B cell (primary cell): ENCODE data around the gene SLC25A38. TPM values are rescaled to one million over a fixed set of nuclear protein-coding genes. Genes with fewer than 3 reads are reported as not detected.

Experiments
- ATAC-seq: fragments of 200-7000 bp; cut with Tn5 transposase; one replicate; pipeline ENCODE4 v1.10.0; 2021; ENCODE audit warnings: low read depth, mild to moderate bottlenecking, moderate number of reproducible peaks, moderate library complexity
- CTCF ChIA-PET: fragments of 350-600 bp; sonication (Branson Sonifier 250); formaldehyde crosslinking; loops from one replicate; lab custom pipeline; 2021; ENCODE audit warnings: antibody characterized with exemption, inconsistent platforms; lab: Charles Lee
- POLR2A ChIA-PET: fragments of 350-600 bp; sonication (Branson Sonifier 250); formaldehyde crosslinking; loops from one replicate; lab custom pipeline; 2021; ENCODE audit warnings: antibody characterized with exemption; lab: Charles Lee
- DNase-seq: peaks from one replicate; pipeline ENCODE4 v3.0.0; 2013
- H2AFZ ChIP-seq: 2 replicates; pipeline ENCODE4 v1.6.1; 2012; ENCODE audit warnings: mild to moderate bottlenecking, low read depth, low read length; ENCODE audit not compliant: insufficient read depth, poor library complexity, severe bottlenecking
- H3K27ac ChIP-seq, 2 donors: 1 replicate in 1 of 2; 2 replicates in 1 of 2; pipeline ENCODE4 v1.5.1; 2012 to 2013; ENCODE audit warnings: low read length in 2 of 2, mild to moderate bottlenecking in 2 of 2, moderate library complexity in 1 of 2
- H3K27me3 ChIP-seq, 4 experiments: fragments of 200-600 bp in 1 of 4; sonication (generic) in 1 of 4; replicated peaks in 1 of 4; 1 replicate in 2 of 4; 2 replicates in 2 of 4; pipeline versions ENCODE4 v1.6.1 to v1.7.0; 2013 to 2016; ENCODE audit warnings: low read length in 3 of 4, mild to moderate bottlenecking in 2 of 4, mixed read lengths in 1 of 4, moderate library complexity in 1 of 4; ENCODE audit not compliant: insufficient read depth in 4 of 4, control insufficient read depth in 3 of 4; ENCODE audit errors: control extremely low read depth in 1 of 4
- H3K36me3 ChIP-seq, 2 experiments: replicated peaks in 1 of 2; 1 replicate in 1 of 2; 2 replicates in 1 of 2; pipeline versions ENCODE4 v1.6.1 to v1.7.1; 2013; ENCODE audit warnings: low read length in 1 of 2; ENCODE audit not compliant: insufficient read depth in 2 of 2, control insufficient read depth in 1 of 2; ENCODE audit errors: control extremely low read depth in 1 of 2, extremely low read depth in 1 of 2
- H3K4me1 ChIP-seq, 2 donors: fragments of 200-600 bp in 1 of 2; sonication (generic) in 1 of 2; 1 replicate in 1 of 2; 2 replicates in 1 of 2; pipeline versions ENCODE4 v1.5.1 to v1.6.1; 2013 to 2017; ENCODE audit warnings: low read length in 2 of 2; ENCODE audit not compliant: control insufficient read depth in 2 of 2, insufficient read depth in 2 of 2
- H3K4me2 ChIP-seq: replicated peaks from 2 replicates; pipeline ENCODE3; 2012; ENCODE audit warnings: mild to moderate bottlenecking, low read depth, low read length; ENCODE audit not compliant: poor library complexity, severe bottlenecking
- H3K4me3 ChIP-seq, 5 experiments: fragments of 200-600 bp in 1 of 5; sonication (generic) in 1 of 5; 1 replicate in 3 of 5; 2 replicates in 2 of 5; pipeline versions ENCODE4 v1.5.1 to v1.7.0; 2011 to 2016; ENCODE audit warnings: low read length in 4 of 5, mild to moderate bottlenecking in 4 of 5, low read depth in 2 of 5, control low read depth in 1 of 5, moderate library complexity in 1 of 5; ENCODE audit not compliant: insufficient read depth in 1 of 5; ENCODE audit errors: control extremely low read depth in 1 of 5, extremely low read depth in 1 of 5
- H3K79me2 ChIP-seq: fragments of 200-600 bp; sonication (generic); one replicate; pipeline ENCODE4 v1.6.0; 2016; ENCODE audit warnings: low read length; ENCODE audit not compliant: control insufficient read depth, insufficient read depth
- H3K9ac ChIP-seq: fragments of 200-600 bp; sonication (generic); 2 replicates; pipeline ENCODE4 v1.6.1; 2017; ENCODE audit warnings: mild to moderate bottlenecking, low read length, moderate library complexity
- H3K9me3 ChIP-seq, 3 donors: one replicate each; pipeline versions ENCODE4 v1.6.1 to v1.7.1; 2013; ENCODE audit warnings: low read length in 2 of 3; ENCODE audit not compliant: control insufficient read depth in 2 of 3, insufficient read depth in 1 of 3; ENCODE audit errors: control extremely low read depth in 1 of 3
- H4K20me1 ChIP-seq: 2 replicates; pipeline ENCODE4 v1.6.0; 2012; ENCODE audit warnings: mild to moderate bottlenecking, low read length; ENCODE audit not compliant: insufficient read depth, control insufficient read depth, poor library complexity, severe bottlenecking
- H3K27ac Mint-ChIP-seq: one replicate; pipeline ENCODE4 v1.8.0; 2021; ENCODE audit warnings: mixed read lengths
- H3K27me3 Mint-ChIP-seq: one replicate; pipeline ENCODE4 v1.8.0; 2021; ENCODE audit warnings: mixed read lengths
- H3K4me1 Mint-ChIP-seq: one replicate; pipeline ENCODE4 v1.8.0; 2021; ENCODE audit warnings: mixed read lengths
- H3K4me3 Mint-ChIP-seq: one replicate; pipeline ENCODE4 v1.8.0; 2021; ENCODE audit warnings: mixed read lengths
- H3K9me3 Mint-ChIP-seq: one replicate; pipeline ENCODE4 v1.8.0; 2022; ENCODE audit warnings: mixed read lengths; ENCODE audit not compliant: insufficient read depth
- EZH2 ChIP-seq: IDR thresholded peaks from 2 replicates; pipeline ENCODE4 v1.6.1; 2012; ENCODE audit warnings: borderline replicate concordance, low read depth, mild to moderate bottlenecking, moderate library complexity, low read length; ENCODE audit not compliant: insufficient read depth, poor library complexity, severe bottlenecking
- WGBS: methylation state at CpG from one replicate; pipeline ENCODE4 v1.1.5; 2013; ENCODE audit warnings: missing lambda C conversion rate; ENCODE audit not compliant: insufficient coverage; 5-methylcytosine and 5-hydroxymethylcytosine counted together
- intact Hi-C: fragments of 100-400 bp; cut with micrococcal nuclease; formaldehyde crosslinking; loops from one replicate; pipeline ENCODE4 v1.10.0; 2022
- polyA plus RNA-seq: library from polyadenylated mRNA; depleted of rRNA; stranded (reverse); fragments of >200 nt; gene quantifications from 2 replicates; pipeline ENCODE4 v1.2.3, GENCODE V29; 2012
- total RNA-seq, 2 donors: library from RNA; stranded (reverse); fragments of 120-200 nt in 1 of 2; gene quantifications; 1 replicate in 1 of 2; 2 replicates in 1 of 2; pipeline versions ENCODE4 v1.2.3 to v1.2.4, GENCODE V29; 2013 to 2022
- TF ChIP-seq, protein P1 (sequence below): fragments of 200-600 bp; IDR thresholded peaks from one replicate; pipeline ENCODE4 v1.8.0; 2022; ENCODE audit warnings: antibody characterized with exemption, mild to moderate bottlenecking

SLC25A38 gene
- total and polyA plus RNA-seq, 2 donors (not counting 1 experiment from before 2014, with no cell fraction given): 45.5 to 53.0 TPM

DNA sequence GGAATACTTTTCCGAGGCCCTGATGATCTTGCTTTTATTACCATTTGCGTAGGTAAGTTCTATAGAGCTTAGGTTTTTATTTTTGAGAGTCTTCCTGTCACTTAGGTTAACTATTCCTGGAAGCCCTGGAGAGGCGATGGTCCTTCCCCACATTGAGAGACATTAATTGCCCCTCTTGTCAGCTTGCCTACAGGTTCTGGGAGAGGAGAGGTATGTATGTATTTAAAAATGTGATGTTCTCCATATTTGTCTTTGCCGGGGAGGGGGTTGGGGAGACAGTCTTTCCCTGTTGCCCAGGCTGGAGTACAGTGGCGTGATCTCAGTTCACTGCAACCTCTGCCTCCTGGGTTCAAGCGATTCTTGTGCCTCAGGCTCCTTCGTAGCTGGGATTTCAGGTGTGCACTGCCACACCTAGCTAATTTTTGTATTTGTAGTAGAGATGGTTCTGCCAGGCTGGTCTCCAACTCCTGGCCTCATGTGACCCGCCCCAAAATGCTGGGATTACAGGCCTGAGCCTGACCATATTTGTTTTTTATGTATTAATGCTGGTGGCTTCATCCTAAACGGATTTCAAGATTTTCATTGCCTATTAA lies 29.6 kb downstream of the SLC25A38 start:
- WGBS: 98% methylated on average over 7 of the region's 9 CpGs

More for the DNA sequence above, 29.6 kb downstream of the SLC25A38 start:
- Mint-ChIP-seq H3K4me1 (peaks cover 30% of the 10 kb centered on the region), H3K9me3 (no peaks in the 10 kb centered on the region), H3K27ac (no peak overlapping the region), H3K27me3 (no peaks in the 10 kb centered on the region), H3K4me3 (no peak overlapping the region)
- Histone ChIP-seq H3K36me3 (peaks cover 6 to 69% of the 10 kb centered on the region in 2 experiments), H3K4me3 (no peak overlapping the region), H3K27me3 (no peaks in the 10 kb centered on the region), H4K20me1 (peaks cover 58% of the 10 kb centered on the region), H3K4me1 (peaks cover 15 to 19% of the 10 kb centered on the region in 2 donors), H3K9me3 (no peaks in the 10 kb centered on the region), H3K4me2 (no peak overlapping the region), H3K9ac (no peak overlapping the region), H3K27ac (no peak overlapping the region), H3K79me2 (peaks cover 17% of the 10 kb centered on the region), H2AFZ (no peak overlapping the region)
- intact Hi-C loops: no loop called here
- POLR2A ChIA-PET: no interaction called here
- no peak for ATAC-seq
- CTCF ChIA-PET: interaction anchor here (0.6 to 1.7 kb wide), 4 partner anchors 25 to 914 kb away, joined by 3 to 4 read pairs (median 3); no protein-coding TSS in a partner anchor
- TF ChIP-seq, protein P1, sequence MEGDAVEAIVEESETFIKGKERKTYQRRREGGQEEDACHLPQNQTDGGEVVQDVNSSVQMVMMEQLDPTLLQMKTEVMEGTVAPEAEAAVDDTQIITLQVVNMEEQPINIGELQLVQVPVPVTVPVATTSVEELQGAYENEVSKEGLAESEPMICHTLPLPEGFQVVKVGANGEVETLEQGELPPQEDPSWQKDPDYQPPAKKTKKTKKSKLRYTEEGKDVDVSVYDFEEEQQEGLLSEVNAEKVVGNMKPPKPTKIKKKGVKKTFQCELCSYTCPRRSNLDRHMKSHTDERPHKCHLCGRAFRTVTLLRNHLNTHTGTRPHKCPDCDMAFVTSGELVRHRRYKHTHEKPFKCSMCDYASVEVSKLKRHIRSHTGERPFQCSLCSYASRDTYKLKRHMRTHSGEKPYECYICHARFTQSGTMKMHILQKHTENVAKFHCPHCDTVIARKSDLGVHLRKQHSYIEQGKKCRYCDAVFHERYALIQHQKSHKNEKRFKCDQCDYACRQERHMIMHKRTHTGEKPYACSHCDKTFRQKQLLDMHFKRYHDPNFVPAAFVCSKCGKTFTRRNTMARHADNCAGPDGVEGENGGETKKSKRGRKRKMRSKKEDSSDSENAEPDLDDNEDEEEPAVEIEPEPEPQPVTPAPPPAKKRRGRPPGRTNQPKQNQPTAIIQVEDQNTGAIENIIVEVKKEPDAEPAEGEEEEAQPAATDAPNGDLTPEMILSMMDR: no peak
- no peak for TF ChIP-seq EZH2
- no peak for DNase-seq
